K562 (cell line): ENCODE data around the gene PUDP. TPM values are rescaled to one million over a fixed set of nuclear protein-coding genes. Genes with fewer than 3 reads are reported as not detected.
"Not testable (repeated sequence)": the region's sequence is repeated elsewhere in the genome, so short reads cannot be mapped to it uniquely, and the experiment has no call there.

Source experiments
- ATAC-seq: fragments of 200-7000 bp; cut with Tn5 transposase; 3 replicates; pipeline ENCODE4 v1.9.1; 2020; ENCODE audit warnings: moderate library complexity
- BruUV-seq: library from RNA; stranded (reverse); fragments of 400-500 nt; replicated peaks from 2 replicates; lab custom pipeline; 2021; lab: Mats Ljungman, UMichigan
- CTCF ChIA-PET: fragments of 300-600 bp; formaldehyde crosslinking; extraction: SDS; loops from one replicate; lab custom pipeline; 2021; ENCODE audit warnings: low intra/inter-chr PET ratio; lab: Yijun Ruan, JAX
- POLR2A ChIA-PET: fragments of 300-600, 350-650 bp; sonication (Branson Sonifier 250); formaldehyde crosslinking; extraction: SDS; loops from one replicate; lab custom pipeline; 2021; ENCODE audit warnings: antibody characterized with exemption, inconsistent platforms; lab: Yijun Ruan, JAX
- DNase-seq, 4 experiments: peaks; one replicate each; pipeline versions ENCODE4 v3.0.0 to v3.0.0-alpha.2; 2011 to 2018; ENCODE audit warnings: low spot score in 3 of 4, mixed read lengths in 3 of 4; ENCODE audit errors: extremely low read depth in 1 of 4
- FAIRE-seq: peaks from 2 replicates; lab custom pipeline; 2011; peaks lifted over from hg19 to GRCh38; lab: Jason Lieb, UNC
- H2AFZ ChIP-seq: 2 replicates; pipeline ENCODE4 v1.6.0; 2011; ENCODE audit warnings: low read depth, low read length, control low read depth, inconsistent platforms
- H3K27ac ChIP-seq: fragments of 200-600 bp; 3 replicates; pipeline ENCODE4 v1.8.0; 2011; ENCODE audit warnings: low read depth, mild to moderate bottlenecking, control low read depth, inconsistent platforms, low read length, moderate library complexity, mixed read lengths; ENCODE audit errors: extremely low read depth
- H3K27me3 ChIP-seq, 2 experiments: fragments of 300-600 bp in 1 of 2; 2 replicates in 1 of 2; 3 replicates in 1 of 2; pipeline versions ENCODE4 v1.6.0 to v1.8.0; 2011; ENCODE audit warnings: inconsistent platforms in 2 of 2, low read length in 2 of 2, mild to moderate bottlenecking in 1 of 2, mixed read lengths in 1 of 2, moderate library complexity in 1 of 2; ENCODE audit not compliant: control insufficient read depth in 2 of 2, insufficient read depth in 2 of 2
- H3K36me3 ChIP-seq: fragments of 300-600 bp; 3 replicates; pipeline ENCODE4 v1.8.0; 2011; ENCODE audit warnings: mild to moderate bottlenecking, low read length, inconsistent platforms; ENCODE audit not compliant: control insufficient read depth, insufficient read depth
- H3K4me1 ChIP-seq, 2 experiments: fragments of 200-600 bp in 1 of 2; replicated peaks in 1 of 2; 2 replicates in 1 of 2; 3 replicates in 1 of 2; pipeline versions ENCODE4 v1.5.1 to v1.8.0; 2011; ENCODE audit warnings: inconsistent platforms in 2 of 2, low read length in 2 of 2, mild to moderate bottlenecking in 1 of 2, mixed read lengths in 1 of 2, moderate library complexity in 1 of 2; ENCODE audit not compliant: control insufficient read depth in 2 of 2, insufficient read depth in 2 of 2
- H3K4me2 ChIP-seq: 2 replicates; pipeline ENCODE4 v1.6.1; 2011; ENCODE audit warnings: low read length, control low read depth, inconsistent platforms, mixed read lengths; ENCODE audit not compliant: insufficient read depth
- H3K4me3 ChIP-seq: fragments of 200-600 bp; sonication (generic), shearing (Covaris generic); 2 replicates; pipeline ENCODE4 v1.5.1; 2016; ENCODE audit warnings: control low read depth, inconsistent platforms
- H3K79me2 ChIP-seq: fragments of 200-600 bp; 3 replicates; pipeline ENCODE4 v1.8.0; 2011; ENCODE audit warnings: low read length, inconsistent platforms; ENCODE audit not compliant: control insufficient read depth, insufficient read depth
- H3K9ac ChIP-seq, 2 experiments: 2 replicates each; pipeline versions ENCODE4 v1.6.0 to v1.6.1; 2011; ENCODE audit warnings: low read depth in 2 of 2, low read length in 2 of 2, control low read depth in 1 of 2, inconsistent platforms in 1 of 2, mild to moderate bottlenecking in 1 of 2, mixed read lengths in 1 of 2; ENCODE audit not compliant: insufficient read depth in 1 of 2
- H3K9me1 ChIP-seq: one replicate; pipeline ENCODE4 v1.6.0; 2011; ENCODE audit warnings: inconsistent platforms, mild to moderate bottlenecking, low read length, moderate library complexity; ENCODE audit not compliant: control insufficient read depth, insufficient read depth
- H3K9me3 ChIP-seq: replicated peaks from 2 replicates; pipeline ENCODE4 v1.5.1; 2011; ENCODE audit warnings: low read depth, low read length, inconsistent platforms; ENCODE audit not compliant: control insufficient read depth, insufficient read depth
- H4K20me1 ChIP-seq: replicated peaks from 2 replicates; pipeline ENCODE4 v1.6.1; 2011; ENCODE audit warnings: low read length, inconsistent platforms, mixed read lengths; ENCODE audit not compliant: control insufficient read depth, insufficient read depth
- ZC3H8 ChIP-seq: fragments of 450-650 bp; IDR thresholded peaks from 2 replicates; pipeline ENCODE4 v1.6.1; 2017
- WGBS: fragments of 100-300 bp; shearing (Covaris generic); methylation state at CpG from one replicate; pipeline ENCODE4 v1.1.6; 2016; ENCODE audit warnings: low coverage, mixed read lengths; ENCODE audit not compliant: insufficient coverage; ENCODE audit errors: missing lambda C conversion rate; 5-methylcytosine and 5-hydroxymethylcytosine counted together
- in situ Hi-C: fragments of 300-500 bp; cut with MboI; formaldehyde crosslinking; loops from 4 replicates; pipeline ENCODE4 v1.15.0; 2018; ENCODE audit warnings: inconsistent platforms, mixed read lengths
- intact Hi-C: fragments of 100-400 bp; cut with micrococcal nuclease; formaldehyde crosslinking; loops from 2 replicates; pipeline ENCODE4 v1.14.2; 2022
- polyA plus RNA-seq, 8 experiments: library from polyadenylated mRNA; depleted of rRNA in 4 of 8; stranded (reverse) in 5 of 8; unstranded in 3 of 8; fragments of >200 nt; fragmentation: Nextera tagmentation in 2 of 8; fragmentation: Illumina TruSeq in 1 of 8; extraction: Ambion mirVana in 2 of 8; extraction: Trizol in 1 of 8; gene quantifications; 2 replicates each; pipeline versions ENCODE4 v1.2.1 to v1.2.3, GENCODE V29; 2011 to 2014; ENCODE audit warnings: inconsistent platforms in 1 of 8, missing spikeins in 1 of 8
- total RNA-seq, 7 experiments: library from RNA; depleted of rRNA in 6 of 7; stranded (reverse); fragments of >200 nt in 6 of 7; fragmentation: Illumina TruSeq in 2 of 7; extraction: Trizol in 2 of 7; gene quantifications; 2 replicates each; pipeline versions ENCODE4 v1.2.1 to v1.2.3, GENCODE V29; 2011 to 2021; ENCODE audit warnings: low replicate concordance in 1 of 7
- TF ChIP-seq, protein P1 (sequence below), 2 experiments: IDR thresholded peaks; 2 replicates each; pipeline ENCODE4 v1.6.1; 2012; ENCODE audit warnings: improper control_type of control experiment in 2 of 2, low read depth in 2 of 2, low read length in 2 of 2, borderline replicate concordance in 1 of 2

Gene PUDP
- total and polyA plus RNA-seq, 9 of the 15 experiments (the other 6 are each of a cell fraction or from before 2014, with no cell fraction given) = 13.6 to 63.0 (median 29.2) TPM

DNA sequence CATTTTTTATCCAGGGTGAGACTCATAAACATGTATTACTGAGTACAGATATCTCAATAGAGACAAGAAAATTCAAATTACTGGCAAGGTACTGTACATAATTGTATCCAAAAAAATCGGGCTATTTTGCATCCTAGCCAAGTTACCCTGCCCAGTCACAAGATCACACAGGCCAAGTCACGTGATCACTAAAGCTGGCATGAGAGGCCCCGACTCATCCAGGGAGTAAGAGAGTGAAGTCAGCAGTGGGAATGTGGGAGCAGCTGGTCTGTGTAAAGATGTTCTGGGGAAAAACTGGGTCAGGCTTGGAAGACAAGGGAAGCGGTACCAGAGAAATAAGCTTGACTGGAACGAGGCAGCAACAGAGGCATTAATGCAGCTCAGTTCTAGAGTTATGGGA is 119.7 kb downstream of the PUDP start (continued):
- no peak for TF ChIP-seq ZC3H8

DNA sequence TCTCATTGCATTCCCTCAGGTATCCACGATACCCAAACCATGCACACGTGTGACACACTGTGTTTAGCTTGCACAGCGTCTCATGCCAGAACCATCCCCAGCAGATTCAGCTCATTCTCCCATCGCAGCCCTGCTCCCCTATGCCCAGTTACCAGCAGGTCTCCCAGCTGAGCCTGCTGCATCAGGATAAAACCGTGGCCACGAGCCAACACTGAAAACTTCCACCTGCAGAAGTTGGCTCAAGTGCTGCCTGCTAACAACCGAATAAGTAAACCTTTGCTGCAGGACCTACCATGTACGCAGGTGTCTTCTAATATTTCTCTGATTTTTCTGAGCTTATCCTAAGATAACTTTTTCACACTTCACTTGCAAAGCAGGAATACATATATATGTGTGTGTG is 120.9 kb downstream of the PUDP start:
- WGBS = 8% methylated on average over 8 of the region's 8 CpGs
- H3K27ac ChIP-seq = no peak overlapping the region
- TF ChIP-seq, protein P1, sequence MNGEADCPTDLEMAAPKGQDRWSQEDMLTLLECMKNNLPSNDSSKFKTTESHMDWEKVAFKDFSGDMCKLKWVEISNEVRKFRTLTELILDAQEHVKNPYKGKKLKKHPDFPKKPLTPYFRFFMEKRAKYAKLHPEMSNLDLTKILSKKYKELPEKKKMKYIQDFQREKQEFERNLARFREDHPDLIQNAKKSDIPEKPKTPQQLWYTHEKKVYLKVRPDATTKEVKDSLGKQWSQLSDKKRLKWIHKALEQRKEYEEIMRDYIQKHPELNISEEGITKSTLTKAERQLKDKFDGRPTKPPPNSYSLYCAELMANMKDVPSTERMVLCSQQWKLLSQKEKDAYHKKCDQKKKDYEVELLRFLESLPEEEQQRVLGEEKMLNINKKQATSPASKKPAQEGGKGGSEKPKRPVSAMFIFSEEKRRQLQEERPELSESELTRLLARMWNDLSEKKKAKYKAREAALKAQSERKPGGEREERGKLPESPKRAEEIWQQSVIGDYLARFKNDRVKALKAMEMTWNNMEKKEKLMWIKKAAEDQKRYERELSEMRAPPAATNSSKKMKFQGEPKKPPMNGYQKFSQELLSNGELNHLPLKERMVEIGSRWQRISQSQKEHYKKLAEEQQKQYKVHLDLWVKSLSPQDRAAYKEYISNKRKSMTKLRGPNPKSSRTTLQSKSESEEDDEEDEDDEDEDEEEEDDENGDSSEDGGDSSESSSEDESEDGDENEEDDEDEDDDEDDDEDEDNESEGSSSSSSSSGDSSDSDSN (IDR thresholded peaks at IDR 0.05; ENCODE audit: borderline replicate concordance in 1 of 2, low read depth in 2 of 2, low read length in 2 of 2) = no peak

DNA sequence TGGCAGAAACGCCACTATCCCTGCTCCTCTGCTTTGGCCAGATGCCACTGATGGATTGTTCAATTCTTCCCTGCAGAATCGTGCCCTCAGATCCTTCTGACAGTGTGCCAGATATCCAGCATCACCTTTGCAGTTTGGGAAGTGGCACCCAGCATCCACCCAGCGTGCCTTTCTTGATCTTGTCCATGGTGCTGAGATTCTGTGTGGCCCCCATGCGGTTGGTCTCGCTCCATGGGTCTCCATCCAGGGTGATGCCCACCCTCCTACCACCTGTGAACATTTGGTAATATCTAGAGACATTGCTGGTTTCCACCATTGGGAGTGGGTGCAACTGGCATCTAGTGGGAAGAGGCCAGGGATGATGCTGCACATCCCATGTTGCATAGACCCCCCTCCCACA is 121.6 kb downstream of the PUDP start:
- H3K4me2 ChIP-seq, H3K9ac ChIP-seq, H3K4me1 ChIP-seq, FAIRE-seq, H3K9me3 ChIP-seq, H3K27ac ChIP-seq, H3K4me3 ChIP-seq, BruUV-seq, H2AFZ ChIP-seq, POLR2A ChIA-PET, intact Hi-C loops, ATAC-seq, CTCF ChIA-PET, H3K79me2 ChIP-seq, H4K20me1 ChIP-seq, H3K9me1 ChIP-seq, H3K36me3 ChIP-seq, DNase-seq, H3K27me3 ChIP-seq, in situ Hi-C loops: not testable (repeated sequence)
- WGBS = 17% methylated on average over 2 of the region's 5 CpGs

More for the DNA sequence above, 120.9 kb downstream of the PUDP start:
- H3K9ac ChIP-seq = no peak overlapping the region
- in situ Hi-C loops (no loop called here), intact Hi-C loops (no loop called here)
- H2AFZ ChIP-seq = no peak overlapping the region
- no peak for FAIRE-seq
- H3K79me2 ChIP-seq = no peaks in the 10 kb centered on the region
- no peak for ATAC-seq
- no peaks in the 10 kb centered on the region for H3K4me1 ChIP-seq
- no peaks in the 10 kb centered on the region for H3K36me3 ChIP-seq
- DNase-seq = no peak
- ChIA-PET CTCF (no interaction called here), POLR2A (no interaction called here)
- no peak overlapping the region for H3K4me2 ChIP-seq
- BruUV-seq = no TSS peak
- H3K9me3 ChIP-seq = no peaks in the 10 kb centered on the region
- H4K20me1 ChIP-seq = no peaks in the 10 kb centered on the region
- H3K9me1 ChIP-seq = no peaks in the 10 kb centered on the region
- H3K4me3 ChIP-seq = no peak overlapping the region
- no peaks in the 10 kb centered on the region for H3K27me3 ChIP-seq
